HG02885 (cell line): ENCODE data around the gene FOXN3.
"Not testable (repeated sequence)": the region's sequence is repeated elsewhere in the genome, so short reads cannot be mapped to it uniquely, and the experiment has no call there.

ENCODE experiments used
- ATAC-seq: cut with Tn5 transposase; IDR thresholded peaks from one replicate; pipeline ENCODE4 v1.9.1; 2021; ENCODE audit warnings: mild to moderate bottlenecking; ENCODE audit not compliant: unreplicated experiment, poor library complexity

The FOXN3 gene

GRCh38 chr14:89214221-89214965 is 202.6 kb downstream of the FOXN3 start:
- no peak for ATAC-seq

DNA sequence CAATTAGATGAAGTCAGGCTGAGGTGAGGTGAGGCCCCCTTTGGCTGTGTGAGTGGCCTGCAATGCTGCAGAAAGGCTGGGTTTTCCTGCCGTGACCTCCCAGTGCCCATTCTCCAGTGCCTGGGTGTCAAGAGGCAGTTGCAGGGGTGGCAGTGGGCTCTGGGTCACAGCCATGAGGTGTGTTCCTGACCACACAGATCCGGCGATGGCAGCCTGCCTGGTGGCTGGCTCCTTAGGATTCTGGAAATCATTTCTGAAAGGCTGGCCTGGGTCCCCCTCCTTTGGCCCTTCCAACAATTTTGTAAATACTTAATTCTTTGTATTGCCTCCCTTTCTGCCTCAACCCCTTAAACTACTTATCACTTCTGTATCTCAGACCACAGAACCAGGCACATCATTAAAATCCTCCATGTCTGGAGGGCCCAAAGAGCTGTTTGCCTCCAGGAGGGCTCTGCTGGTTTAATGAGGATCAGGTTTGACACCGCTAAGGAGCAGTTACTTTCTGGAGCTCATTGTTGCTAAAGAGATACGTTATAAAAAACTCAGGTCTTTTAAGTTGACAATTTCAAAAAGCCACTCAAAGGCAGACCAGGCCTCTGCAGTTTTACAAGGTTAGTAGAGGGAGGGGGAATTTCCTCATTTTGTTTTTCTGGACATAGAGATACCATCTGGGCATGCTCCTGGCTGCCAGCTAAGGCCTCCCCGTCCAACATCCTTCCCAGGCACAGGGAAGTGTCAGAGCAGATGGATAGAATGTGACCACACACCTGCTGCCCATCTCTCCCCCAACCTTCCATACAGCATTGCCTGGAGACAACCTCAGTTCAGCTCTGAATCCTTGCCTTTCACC is 204.4 kb downstream of the FOXN3 start:
- no peak for ATAC-seq

- ATAC-seq, result no peak
Observed at GRCh38 chr14:89209558-89209957, 207.5 kb downstream of the FOXN3 start.

- no peak for ATAC-seq
Observed at GRCh38 chr14:89207925-89208328, 209.1 kb downstream of the FOXN3 start.

GRCh38 chr14:89206389-89207031 is 210.5 kb downstream of the FOXN3 start:
- no peak for ATAC-seq

DNA sequence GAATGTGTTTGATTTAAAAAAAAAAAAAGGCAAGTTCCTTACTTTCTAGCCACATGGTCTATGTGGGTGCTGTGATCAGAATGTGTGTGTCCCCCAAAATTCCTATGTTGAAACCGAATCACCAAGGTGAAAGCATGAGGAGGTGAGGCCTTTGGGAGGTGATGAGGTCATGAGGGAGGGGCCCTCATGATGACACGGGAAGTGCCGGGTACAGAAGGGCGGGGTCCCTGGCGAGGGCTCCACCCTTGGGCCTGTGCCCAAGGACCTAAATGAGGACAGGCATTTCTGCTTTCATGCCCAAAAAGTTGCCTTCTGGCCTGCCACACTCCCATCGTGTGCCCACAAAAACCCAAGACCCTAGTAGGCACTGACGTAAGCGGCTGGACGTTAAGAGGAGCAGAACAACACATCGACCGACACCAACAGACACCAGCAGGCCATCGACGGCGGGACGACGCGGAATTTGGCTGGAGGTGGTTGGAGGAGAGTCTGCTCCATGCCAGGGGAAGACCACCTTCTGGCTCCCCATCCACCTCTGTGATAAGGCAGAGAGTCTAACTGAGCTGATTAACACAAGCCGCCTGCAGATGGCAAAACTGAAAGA is 211.8 kb downstream of the FOXN3 start:
- ATAC-seq, result no peak

DNA sequence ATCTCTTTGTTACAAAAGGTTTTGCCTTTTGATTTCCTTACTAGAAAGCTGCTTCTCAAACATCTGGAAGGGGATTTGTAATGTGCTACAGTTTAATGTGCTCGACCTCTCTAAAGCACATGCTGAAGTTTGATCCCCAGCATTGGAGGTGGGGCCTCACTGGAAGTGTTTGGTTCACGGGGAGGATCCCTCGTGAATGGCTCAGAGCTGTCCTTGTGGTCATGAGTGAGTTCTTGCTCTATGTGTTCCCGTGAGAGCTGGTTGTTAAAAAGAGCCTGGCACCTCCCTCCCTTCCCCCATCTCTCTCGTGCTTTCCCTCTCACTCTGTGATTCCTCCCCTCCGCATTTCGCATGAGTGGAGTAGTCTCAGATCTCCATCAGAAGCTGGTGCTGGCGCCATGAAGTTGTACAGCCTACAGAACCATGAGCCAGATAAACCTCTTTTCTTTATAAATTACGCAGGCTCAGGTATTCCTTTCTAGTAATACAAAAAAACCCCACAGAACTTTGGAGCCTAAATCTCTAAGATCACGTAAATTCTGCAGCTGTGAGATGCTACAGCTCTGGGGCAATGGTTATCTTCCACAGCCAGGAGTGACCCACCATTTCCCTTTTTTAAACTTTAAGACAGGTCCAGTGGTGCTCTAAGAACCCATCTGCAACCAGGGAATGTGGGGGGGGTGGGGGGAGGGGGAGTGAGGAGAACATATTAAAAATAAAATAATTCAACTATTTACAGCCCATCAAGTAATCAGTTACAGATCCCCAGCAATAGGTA is 214.4 kb downstream of the FOXN3 start:
- ATAC-seq, result no peak

DNA sequence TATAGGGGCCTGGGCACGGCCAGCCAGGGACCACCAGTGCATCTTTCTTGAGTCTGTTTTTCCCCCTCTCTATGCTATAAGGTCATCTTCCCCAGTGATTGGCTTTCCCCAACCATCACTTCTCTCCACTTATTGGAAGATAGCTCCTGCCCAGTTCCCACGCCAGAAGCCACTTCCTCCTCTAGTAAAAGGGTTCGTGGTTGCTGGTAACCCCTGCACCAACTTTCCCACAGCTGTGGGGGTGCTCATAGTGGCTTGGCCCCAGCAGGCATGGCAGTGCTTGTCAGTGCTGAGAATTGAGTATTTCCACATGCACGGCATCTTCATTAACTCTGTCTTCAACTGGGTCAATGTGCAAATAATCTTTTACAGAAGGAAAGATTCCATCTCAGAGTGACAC is 215.4 kb downstream of the FOXN3 start:
- no peak for ATAC-seq

DNA sequence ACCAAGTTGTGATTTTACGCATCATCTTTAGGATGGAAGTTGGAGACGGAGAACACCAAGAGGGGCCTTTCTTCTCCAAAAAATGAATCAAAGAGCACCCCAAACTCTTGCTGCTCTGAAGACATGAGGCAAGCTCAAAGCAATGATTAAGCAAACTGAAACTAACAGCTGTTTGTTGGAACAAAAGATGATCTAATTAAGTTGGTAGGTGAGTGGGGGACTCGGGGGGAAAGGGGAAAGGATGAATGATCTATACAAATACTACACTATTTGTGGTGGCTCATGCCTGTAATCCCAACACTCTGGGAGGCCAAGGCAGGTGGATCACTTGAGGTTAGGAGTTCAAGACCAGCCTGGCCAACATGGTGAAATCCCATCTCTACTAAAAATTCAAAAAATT is 217.7 kb downstream of the FOXN3 start:
- ATAC-seq, result not testable (repeated sequence)

GRCh38 chr14:89198544-89199329 is 218.3 kb downstream of the FOXN3 start:
- ATAC-seq, result no peak

- ATAC-seq, result no peak
Observed at GRCh38 chr14:89197623-89198022, 219.4 kb downstream of the FOXN3 start.

- ATAC-seq, result no peak
Observed at GRCh38 chr14:89196545-89196944, 220.5 kb downstream of the FOXN3 start.

- ATAC-seq, result no peak
Observed at GRCh38 chr14:89194376-89194775, 222.7 kb downstream of the FOXN3 start.

DNA sequence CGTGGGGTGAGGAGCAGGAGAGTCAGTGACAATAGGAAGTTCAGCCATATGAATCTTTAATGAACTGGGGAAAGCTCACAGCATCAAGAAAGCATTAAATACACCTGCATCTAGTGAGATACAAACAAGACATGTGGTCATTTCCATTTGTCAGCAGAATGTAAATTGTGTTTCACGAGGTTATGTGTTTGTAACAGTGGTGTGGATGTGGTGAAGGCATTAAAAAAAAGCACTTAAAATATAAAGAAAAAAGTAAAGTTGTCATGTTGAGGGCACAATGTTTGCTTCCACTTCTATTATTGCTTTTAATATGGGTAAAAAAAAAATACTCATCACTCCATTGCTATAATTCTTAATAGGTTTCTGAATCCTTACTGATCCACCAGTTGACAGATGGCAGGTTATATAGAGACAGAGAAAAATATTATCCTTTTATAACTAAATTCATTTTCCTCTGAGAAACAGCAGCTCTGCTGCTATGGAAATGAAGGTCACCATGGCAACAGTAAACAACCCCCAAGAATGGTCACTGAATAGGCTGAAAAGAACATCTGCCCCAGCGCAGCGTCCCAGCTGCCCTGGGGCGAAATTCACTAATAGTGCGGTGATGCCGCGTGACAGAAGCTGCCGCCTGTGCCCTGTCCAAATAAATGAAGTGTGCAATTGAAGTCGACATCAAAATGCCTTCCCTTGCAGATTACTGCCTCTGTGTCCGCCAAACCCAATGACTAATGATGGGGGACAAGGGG is 226.1 kb downstream of the FOXN3 start:
- no peak for ATAC-seq

GRCh38 chr14:89188492-89188891 is 228.5 kb downstream of the FOXN3 start:
- no peak for ATAC-seq

DNA sequence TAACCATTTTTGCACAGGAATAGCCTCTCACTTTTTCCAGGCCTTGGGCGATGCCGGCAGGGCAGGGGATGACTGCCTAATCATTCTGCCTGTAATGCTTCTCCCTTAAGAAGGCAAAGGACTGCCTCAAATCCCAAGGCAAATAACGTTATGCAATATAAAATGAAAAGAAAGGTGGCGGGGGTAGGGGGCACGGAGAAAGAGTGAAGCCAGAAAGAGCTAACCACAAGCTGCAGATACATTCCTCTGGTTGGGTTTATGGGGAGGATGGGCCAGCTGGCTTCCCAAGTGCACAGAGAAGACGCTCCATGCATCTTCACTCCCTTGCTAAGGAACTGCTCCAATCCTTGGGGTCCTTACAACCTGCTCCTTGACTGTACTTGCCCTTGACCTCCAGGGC is 229.5 kb downstream of the FOXN3 start:
- no peak for ATAC-seq

GRCh38 chr14:89186856-89187376 is 230.1 kb downstream of the FOXN3 start:
- no peak for ATAC-seq
